ENCODE results near the gene EML6. TPM values are rescaled to one million over a fixed set of nuclear protein-coding genes. Genes with fewer than 3 reads are reported as not detected.

The EML6 gene
- total and polyA plus RNA-seq, 2 of the 13 experiments (the other 11 are each of a cell fraction or from before 2014, with no cell fraction given): 17.2 to 32.4 TPM

- H3K36me3 ChIP-seq (replicated peaks in 1 of 2; ENCODE audit: control insufficient read depth in 1 of 2, insufficient read depth in 2 of 2, low read length in 2 of 2): 0 out of 5 replicates have a peak, but pooled peaks cover 0 to 1% of the 10 kb centered on the region in 2 experiments
- FAIRE-seq: no peak
- H3K9me3 ChIP-seq (ENCODE audit: low read length): no peaks in the 10 kb centered on the region
- no peak for DNase-seq (ENCODE audit: low spot score)
- 100% methylated on average over 3 of the region's 3 CpGs for WGBS (ENCODE audit: low lambda C conversion rate)
- no peak for ATAC-seq
- TF ChIP-seq RERE (CRISPR knock-in tag; IDR thresholded peaks at IDR 0.05; ENCODE audit: low read depth): no peak
- H3K4me3 ChIP-seq (replicated peaks in 1 of 3; ENCODE audit: insufficient read depth in 1 of 3, low read depth in 2 of 3, low read length in 3 of 3): no peak overlapping the region
- no peaks in the 10 kb centered on the region for H4K20me1 ChIP-seq (ENCODE audit: insufficient read depth, low read length)
- BruUV-seq (replicated peaks): no TSS peak
- no peak overlapping the region for H3K27ac ChIP-seq (ENCODE audit: extremely low read length, insufficient read depth, low read length)
- in situ Hi-C loops (cut with HindIII; ENCODE audit: extremely low pct_ligation_motif_present, low pct_unique_long_range_greater_than_20kb) (no loop called here), intact Hi-C loops (cut with micrococcal nuclease; ENCODE audit: unreplicated experiment) (no loop called here)
- H2AFZ ChIP-seq (ENCODE audit: low read length): no peak overlapping the region
- peaks cover 15% of the 10 kb centered on the region for H3K4me1 ChIP-seq (ENCODE audit: insufficient read depth, low read length)
- H3K27me3 ChIP-seq (ENCODE audit: control insufficient read depth in 1 of 2, insufficient read depth in 2 of 2, low read length in 2 of 2): no peaks in the 10 kb centered on the region
- H3K79me2 ChIP-seq (ENCODE audit: insufficient read depth, low read length): no peaks in the 10 kb centered on the region
- H3K9ac ChIP-seq (ENCODE audit: insufficient read depth, low read depth, low read length): no peak overlapping the region
- ChIA-PET POLR2A (no interaction called here), CTCF (ENCODE audit: low intra/inter-chr PET ratio, low total read pairs) (no interaction called here)
- H3K4me2 ChIP-seq (ENCODE audit: low read depth, low read length): no peak overlapping the region
Observed at GRCh38 chr2:54954705-54955357, 231.4 kb downstream of the EML6 start.
